GM12878 (cell line): Measurements from ENCODE around the gene YAP1. TPM values are rescaled to one million over a fixed set of nuclear protein-coding genes. Genes with fewer than 3 reads are reported as not detected.

Experiments
- ATAC-seq: fragments of 200-7000 bp; cut with Tn5 transposase; 3 replicates; pipeline ENCODE4 v1.9.1; 2020; ENCODE audit warnings: mild to moderate bottlenecking, moderate library complexity
- BruUV-seq: library from RNA; stranded (reverse); fragments of 400-500 nt; replicated peaks from 2 replicates; lab custom pipeline; 2021; lab: Mats Ljungman, UMichigan
- CTCF ChIA-PET: fragments of 300-600 bp; sonication (Branson Sonifier 250); formaldehyde crosslinking; extraction: SDS; loops from one replicate; lab custom pipeline; 2021; ENCODE audit warnings: inconsistent platforms; lab: Yijun Ruan, JAX
- POLR2A ChIA-PET: fragments of 350-600 bp; formaldehyde crosslinking; extraction: SDS; loops from one replicate; lab custom pipeline; 2021; ENCODE audit warnings: inconsistent platforms; lab: Charles Lee
- RAD21 ChIA-PET: fragments of 300-600 bp; sonication (Branson Sonifier 250); formaldehyde crosslinking; loops from one replicate; lab custom pipeline; 2023; ENCODE audit warnings: antibody characterized with exemption; ENCODE audit not compliant: unreplicated experiment; lab: Charles Lee
- SMC1A ChIA-PET: fragments of 300-600 bp; sonication (Branson Sonifier 250); formaldehyde crosslinking; loops from one replicate; lab custom pipeline; 2023; ENCODE audit not compliant: unreplicated experiment, uncharacterized antibody; lab: Charles Lee
- DNase-seq: peaks from one replicate; pipeline ENCODE4 v3.0.0-alpha.2; 2011; ENCODE audit warnings: low read depth, low spot score
- FAIRE-seq: peaks from 3 replicates; lab custom pipeline; 2011; peaks lifted over from hg19 to GRCh38; lab: Jason Lieb, UNC
- H2AFZ ChIP-seq: 2 replicates; pipeline ENCODE4 v1.6.0; 2011; ENCODE audit warnings: low read depth, low read length, control low read depth; ENCODE audit not compliant: control insufficient read depth
- H3K27ac ChIP-seq: 2 replicates; pipeline ENCODE4 v1.5.1; 2011; ENCODE audit warnings: control low read depth; ENCODE audit not compliant: control insufficient read depth, insufficient read depth
- H3K27me3 ChIP-seq, 2 experiments: replicated peaks in 1 of 2; 2 replicates each; pipeline versions ENCODE4 v1.6.0 to v1.6.1; 2011; ENCODE audit warnings: low read length in 1 of 2; ENCODE audit not compliant: control insufficient read depth in 2 of 2, insufficient read depth in 2 of 2
- H3K36me3 ChIP-seq, 2 experiments: 2 replicates each; pipeline ENCODE4 v1.5.1; 2011; ENCODE audit warnings: low read length in 1 of 2; ENCODE audit not compliant: control insufficient read depth in 2 of 2, insufficient read depth in 2 of 2
- H3K4me1 ChIP-seq: 2 replicates; pipeline ENCODE4 v1.6.1; 2011; ENCODE audit warnings: mild to moderate bottlenecking, low read length, moderate library complexity, mixed read lengths; ENCODE audit not compliant: control insufficient read depth, insufficient read depth
- H3K4me2 ChIP-seq: 2 replicates; pipeline ENCODE4 v1.6.0; 2011; ENCODE audit warnings: control low read depth; ENCODE audit not compliant: control insufficient read depth, insufficient read depth
- H3K4me3 ChIP-seq: fragments of 200-600 bp; sonication (generic); 2 replicates; pipeline ENCODE4 v1.5.1; 2016
- H3K79me2 ChIP-seq: 2 replicates; pipeline ENCODE4 v1.6.0; 2011; ENCODE audit warnings: low read length; ENCODE audit not compliant: control insufficient read depth, insufficient read depth
- H3K9ac ChIP-seq: 2 replicates; pipeline ENCODE4 v1.8.0; 2011; ENCODE audit warnings: low read length, control low read depth, mixed read lengths; ENCODE audit not compliant: control insufficient read depth, insufficient read depth
- H3K9me3 ChIP-seq: replicated peaks from 3 replicates; pipeline ENCODE4 v1.5.1; 2011; ENCODE audit warnings: mild to moderate bottlenecking, low read length; ENCODE audit not compliant: control insufficient read depth, insufficient read depth
- H4K20me1 ChIP-seq: 2 replicates; pipeline ENCODE4 v1.6.0; 2011; ENCODE audit not compliant: control insufficient read depth, insufficient read depth
- CBX5 ChIP-seq: sonication (generic); IDR thresholded peaks from 2 replicates; pipeline ENCODE4 v1.6.1; 2016; ENCODE audit warnings: low read depth, moderate library complexity, mild to moderate bottlenecking, inconsistent platforms
- CEBPB ChIP-seq, 2 experiments: fragments of 150-350 bp in 1 of 2; IDR thresholded peaks; 2 replicates each; pipeline ENCODE4 v1.6.1; 2012 to 2014; ENCODE audit warnings: low read depth in 2 of 2, low read length in 2 of 2, borderline replicate concordance in 1 of 2, inconsistent platforms in 1 of 2
- EP300 ChIP-seq, 2 experiments: fragments of 150-350 bp in 1 of 2; IDR thresholded peaks; 2 replicates each; pipeline ENCODE4 v1.6.1; 2011 to 2012; ENCODE audit warnings: low read depth in 2 of 2, low read length in 2 of 2, borderline replicate concordance in 1 of 2, improper control_type of control experiment in 1 of 2, inconsistent platforms in 1 of 2; ENCODE audit not compliant: control insufficient read depth in 1 of 2
- FOS ChIP-seq: IDR thresholded peaks from 3 replicates; pipeline ENCODE4 v1.6.1; 2011; ENCODE audit warnings: borderline replicate concordance; ENCODE audit not compliant: insufficient read length; ENCODE audit errors: extremely low read depth
- MEF2B ChIP-seq: fragments of 450-650 bp; IDR thresholded peaks from 2 replicates; pipeline ENCODE4 v1.6.1; 2018; ENCODE audit warnings: mild to moderate bottlenecking, moderate library complexity; ENCODE audit not compliant: partially characterized antibody, poor library complexity, severe bottlenecking
- RAD51 ChIP-seq: fragments of 450-650 bp; IDR thresholded peaks from 2 replicates; pipeline ENCODE4 v1.6.1; 2016; ENCODE audit warnings: moderate library complexity, mild to moderate bottlenecking, inconsistent platforms
- SMAD1 ChIP-seq: fragments of 450-650 bp; IDR thresholded peaks from 2 replicates; pipeline ENCODE4 v1.6.1; 2018; ENCODE audit warnings: mild to moderate bottlenecking, low read depth; ENCODE audit not compliant: partially characterized antibody
- STAT1 ChIP-seq: fragments of 450-650 bp; conservative IDR thresholded peaks from 2 replicates; pipeline ENCODE4 v1.6.1; 2014; ENCODE audit warnings: antibody characterized with exemption, mild to moderate bottlenecking
- USF2 ChIP-seq: IDR thresholded peaks from 2 replicates; pipeline ENCODE4 v1.6.1; 2011; ENCODE audit warnings: low read depth, low read length, improper control_type of control experiment, borderline replicate concordance
- YY1 ChIP-seq: IDR thresholded peaks from 2 replicates; pipeline ENCODE4 v1.6.1; 2011; ENCODE audit warnings: low read depth, mild to moderate bottlenecking, low read length
- WGBS: methylation state at CpG from one replicate; pipeline ENCODE4 v1.1.6; 2016; ENCODE audit warnings: low lambda C conversion rate; ENCODE audit not compliant: insufficient replicate concordance, insufficient coverage; ENCODE audit errors: missing lambda C conversion rate; 5-methylcytosine and 5-hydroxymethylcytosine counted together
- in situ Hi-C: fragments of 300-500 bp; cut with MboI; formaldehyde crosslinking; loops from 9 replicates; pipeline ENCODE4 v1.14.3; 2018; ENCODE audit warnings: mixed read lengths
- intact Hi-C: fragments of 100-400 bp; cut with micrococcal nuclease; formaldehyde crosslinking; loops from one replicate; pipeline ENCODE4 v1.14.2; 2022; ENCODE audit not compliant: unreplicated experiment
- polyA plus RNA-seq, 11 experiments: library from polyadenylated mRNA; depleted of rRNA in 4 of 11; unstranded in 6 of 11; stranded (reverse) in 5 of 11; fragments of >200 nt; fragmentation: Nextera tagmentation in 4 of 11; fragmentation: Illumina TruSeq in 1 of 11; extraction: Ambion mirVana in 4 of 11; extraction: Trizol in 1 of 11; gene quantifications; 1 replicate in 1 of 11; 2 replicates in 10 of 11; pipeline versions ENCODE4 v1.2.1 to v1.2.3, GENCODE V29; 2011 to 2016; ENCODE audit warnings: inconsistent platforms in 2 of 11, missing spikeins in 2 of 11, low read depth in 1 of 11
- total RNA-seq, 4 experiments: library from RNA; depleted of rRNA in 3 of 4; stranded (reverse); fragments of >200 nt in 3 of 4; fragmentation: Illumina TruSeq in 1 of 4; extraction: Trizol in 1 of 4; gene quantifications; 2 replicates each; pipeline versions ENCODE4 v1.2.1 to v1.2.3, GENCODE V29; 2013 to 2021

Gene YAP1
- total and polyA plus RNA-seq, 10 of the 15 experiments (the other 5 are each of a cell fraction or from before 2014, with no cell fraction given) = 0.03 to 0.33 (median 0.10) TPM; not detected in 6

GRCh38 chr11:102272047-102272824 is 162.0 kb downstream of the YAP1 start:
- FAIRE-seq (no peak), ATAC-seq (no peak), DNase-seq (no peak)
- Histone ChIP-seq H3K4me1 (no peaks in the 10 kb centered on the region; the same call in 1 of the 2 replicates), H3K9ac (no peak overlapping the region), H3K27ac (no peak overlapping the region), H3K4me2 (no peak overlapping the region), H4K20me1 (no peaks in the 10 kb centered on the region), H3K27me3 (peaks cover 0 to 8% of the 10 kb centered on the region in 2 experiments; a peak in 2 of 4 replicates), H3K9me3 (no peaks in the 10 kb centered on the region; the same call in 2 of the 3 replicates), H3K79me2 (no peaks in the 10 kb centered on the region), H3K4me3 (no peak overlapping the region), H3K36me3 (no peaks in the 10 kb centered on the region), H2AFZ (no peak overlapping the region)
- intact Hi-C loops = no loop called here
- RAD21 ChIA-PET = no interaction called here
- no peak for TF ChIP-seq CEBPB (IDR thresholded peaks at IDR 0.05; ENCODE audit: borderline replicate concordance in 1 of 2, low read depth in 2 of 2, low read length in 2 of 2)
- BruUV-seq = no TSS peak
- CTCF ChIA-PET = interaction anchor here (1.6 kb wide), 1 partner anchor 8 kb away, joined by 4 read pairs; no protein-coding TSS in a partner anchor
- 56% methylated on average over 10 of the region's 10 CpGs for whole genome bisulfite sequencing
- in situ Hi-C loops = no loop called here
- POLR2A ChIA-PET = no interaction called here
- SMC1A ChIA-PET = no interaction called here

GRCh38 chr11:102274628-102275027 is 164.4 kb downstream of the YAP1 start:
- 88% methylated on average over 3 of the region's 3 CpGs for WGBS
- Histone ChIP-seq H2AFZ (no peak overlapping the region), H3K27me3 (peaks cover 0 to 8% of the 10 kb centered on the region in 2 experiments; a peak in 1 of 4 replicates), H3K9ac (no peak overlapping the region), H4K20me1 (no peaks in the 10 kb centered on the region), H3K4me3 (no peak overlapping the region), H3K4me2 (no peak overlapping the region), H3K9me3 (no peaks in the 10 kb centered on the region; the same call in 2 of the 3 replicates), H3K4me1 (no peaks in the 10 kb centered on the region), H3K36me3 (no peaks in the 10 kb centered on the region), H3K27ac (no peak overlapping the region), H3K79me2 (no peaks in the 10 kb centered on the region)
- ChIA-PET RAD21 (interaction anchor here (1.2 kb wide), 1 partner anchor 14 kb away, joined by 5 read pairs; no protein-coding TSS in a partner anchor), SMC1A (no interaction called here), POLR2A (no interaction called here), CTCF (interaction anchor here (0.8 to 1.4 kb wide), 3 partner anchors 221 to 392 kb away, joined by 3 read pairs; no protein-coding TSS in a partner anchor)
- intact Hi-C loops (no loop called here), in situ Hi-C loops (no loop called here)
- DNase-seq = no peak
- BruUV-seq = no TSS peak
- FAIRE-seq = no peak
- no peak for ATAC-seq
- TF ChIP-seq FOS = no peak
- no peak for TF ChIP-seq RAD51
- no peak for TF ChIP-seq EP300 (IDR thresholded peaks at IDR 0.05; ENCODE audit: borderline replicate concordance in 1 of 2, control insufficient read depth in 1 of 2, low read depth in 2 of 2, low read length in 2 of 2)
- no peak for TF ChIP-seq USF2
- TF ChIP-seq CBX5 = no peak
- no peak for TF ChIP-seq SMAD1
- TF ChIP-seq STAT1 = no peak
- no peak for TF ChIP-seq MEF2B
- no peak for TF ChIP-seq YY1
